Colonic mucosa (tissue), 4 donors: Measurements from ENCODE around the gene PLD6. TPM values are rescaled to one million over a fixed set of nuclear protein-coding genes. Genes with fewer than 3 reads are reported as not detected.

Source experiments
- DNase-seq: peaks from one replicate; pipeline ENCODE4 v3.0.0-alpha.2; 2020
- H3K27ac ChIP-seq: fragments of 200-600 bp; one replicate; pipeline ENCODE4 v1.8.0; 2021
- H3K27me3 ChIP-seq: fragments of 200-600 bp; one replicate; pipeline ENCODE4 v1.8.0; 2021
- H3K36me3 ChIP-seq: fragments of 200-600 bp; one replicate; pipeline ENCODE4 v1.8.0; 2021
- H3K4me1 ChIP-seq: fragments of 200-600 bp; one replicate; pipeline ENCODE4 v1.8.0; 2021; ENCODE audit warnings: mild to moderate bottlenecking
- H3K4me3 ChIP-seq: fragments of 200-600 bp; one replicate; pipeline ENCODE4 v1.8.0; 2021
- H3K9ac ChIP-seq, 2 donors: one replicate each; pipeline ENCODE4 v1.7.0; 2013; ENCODE audit warnings: control low read depth in 2 of 2, low read depth in 2 of 2, low read length in 2 of 2
- H3K9me3 ChIP-seq: fragments of 200-600 bp; one replicate; pipeline ENCODE4 v1.8.0; 2021
- intact Hi-C: fragments of 100-400 bp; cut with DNase I; formaldehyde crosslinking; loops from one replicate; pipeline ENCODE4 v1.14.1; 2022
- total RNA-seq, 2 donors: library from RNA; stranded (reverse); fragmentation: NEBNext Ultra II Directional in 1 of 2; extraction: Animal tissue kit (Norgen Biotek cat#: 25700) in 1 of 2; gene quantifications; one replicate each; pipeline ENCODE4 v1.2.1, GENCODE V29; 2021
- TF ChIP-seq, protein P1 (sequence below): fragments of 200-600 bp; IDR thresholded peaks from one replicate; pipeline ENCODE4 v1.8.0; 2022; ENCODE audit warnings: antibody characterized with exemption, mild to moderate bottlenecking
- donor health status: healthy.
- donor health status: DM: no; HTN: no; CAD: no.
- donor health status: DM: no; HTN: no; CAD: no.

Gene PLD6
- total RNA-seq, 2 donors from 2014 or later: 1.3 to 1.4 TPM

DNA sequence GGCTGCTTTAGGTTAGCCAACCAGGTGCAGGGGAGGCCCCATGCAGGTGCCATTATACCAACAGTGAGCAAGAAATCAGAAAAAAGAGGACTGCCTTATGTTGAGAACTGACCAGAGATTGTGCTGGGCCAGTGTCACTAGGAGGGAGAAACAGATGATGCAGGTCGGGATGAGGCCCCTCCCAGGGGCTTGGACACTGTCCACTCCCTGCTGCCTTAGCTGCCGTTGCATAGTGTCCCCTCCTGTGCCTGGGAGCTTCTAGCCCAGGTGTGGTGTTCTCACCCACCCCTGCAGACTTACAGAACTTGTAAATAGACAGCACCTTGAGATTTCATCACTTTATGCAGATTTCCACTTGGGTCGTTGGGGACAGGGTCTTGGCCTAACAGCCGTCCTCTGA lies 36.7 kb downstream of the PLD6 start:
- intact Hi-C loops: no loop called here
- DNase-seq: no peak

DNA sequence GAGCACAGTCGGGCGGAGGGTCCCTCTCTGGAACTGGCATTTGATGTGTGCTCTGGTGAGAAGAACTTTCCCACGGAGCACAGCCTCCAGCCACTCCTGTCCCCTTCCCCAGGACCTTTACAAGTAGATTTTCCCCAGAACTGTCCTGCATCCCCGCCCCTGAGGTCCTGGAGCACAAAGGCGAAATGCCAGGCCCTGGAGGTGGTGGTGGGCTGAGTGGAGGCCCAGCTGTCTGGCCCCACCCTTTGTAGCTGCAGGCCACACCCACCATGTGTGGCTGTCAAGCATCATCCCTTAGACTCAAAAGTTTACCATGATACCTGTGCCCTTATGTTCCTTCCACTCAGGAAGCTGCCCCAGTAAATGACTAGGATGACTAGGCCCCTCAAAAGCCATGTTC lies 37.7 kb downstream of the PLD6 start:
- no peak overlapping the region for H3K4me3 ChIP-seq
- H3K9ac ChIP-seq: no peak overlapping the region
- H3K27me3 ChIP-seq: no peaks in the 10 kb centered on the region
- TF ChIP-seq, protein P1, sequence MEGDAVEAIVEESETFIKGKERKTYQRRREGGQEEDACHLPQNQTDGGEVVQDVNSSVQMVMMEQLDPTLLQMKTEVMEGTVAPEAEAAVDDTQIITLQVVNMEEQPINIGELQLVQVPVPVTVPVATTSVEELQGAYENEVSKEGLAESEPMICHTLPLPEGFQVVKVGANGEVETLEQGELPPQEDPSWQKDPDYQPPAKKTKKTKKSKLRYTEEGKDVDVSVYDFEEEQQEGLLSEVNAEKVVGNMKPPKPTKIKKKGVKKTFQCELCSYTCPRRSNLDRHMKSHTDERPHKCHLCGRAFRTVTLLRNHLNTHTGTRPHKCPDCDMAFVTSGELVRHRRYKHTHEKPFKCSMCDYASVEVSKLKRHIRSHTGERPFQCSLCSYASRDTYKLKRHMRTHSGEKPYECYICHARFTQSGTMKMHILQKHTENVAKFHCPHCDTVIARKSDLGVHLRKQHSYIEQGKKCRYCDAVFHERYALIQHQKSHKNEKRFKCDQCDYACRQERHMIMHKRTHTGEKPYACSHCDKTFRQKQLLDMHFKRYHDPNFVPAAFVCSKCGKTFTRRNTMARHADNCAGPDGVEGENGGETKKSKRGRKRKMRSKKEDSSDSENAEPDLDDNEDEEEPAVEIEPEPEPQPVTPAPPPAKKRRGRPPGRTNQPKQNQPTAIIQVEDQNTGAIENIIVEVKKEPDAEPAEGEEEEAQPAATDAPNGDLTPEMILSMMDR: no peak
- H3K27ac ChIP-seq: no peak overlapping the region
- no peaks in the 10 kb centered on the region for H3K9me3 ChIP-seq
- no peak for DNase-seq
- peaks cover 21% of the 10 kb centered on the region for H3K36me3 ChIP-seq
- intact Hi-C loops: no loop called here
- no peaks in the 10 kb centered on the region for H3K4me1 ChIP-seq

More for the DNA sequence above, 36.7 kb downstream of the PLD6 start:
- no peaks in the 10 kb centered on the region for H3K9me3 ChIP-seq
- H3K27ac ChIP-seq: no peak overlapping the region
- TF ChIP-seq, protein P1: no peak
- H3K4me1 ChIP-seq: no peaks in the 10 kb centered on the region
- H3K9ac ChIP-seq: no peak overlapping the region
- no peaks in the 10 kb centered on the region for H3K27me3 ChIP-seq
- H3K36me3 ChIP-seq: peaks cover 24% of the 10 kb centered on the region
- no peak overlapping the region for H3K4me3 ChIP-seq

DNA sequence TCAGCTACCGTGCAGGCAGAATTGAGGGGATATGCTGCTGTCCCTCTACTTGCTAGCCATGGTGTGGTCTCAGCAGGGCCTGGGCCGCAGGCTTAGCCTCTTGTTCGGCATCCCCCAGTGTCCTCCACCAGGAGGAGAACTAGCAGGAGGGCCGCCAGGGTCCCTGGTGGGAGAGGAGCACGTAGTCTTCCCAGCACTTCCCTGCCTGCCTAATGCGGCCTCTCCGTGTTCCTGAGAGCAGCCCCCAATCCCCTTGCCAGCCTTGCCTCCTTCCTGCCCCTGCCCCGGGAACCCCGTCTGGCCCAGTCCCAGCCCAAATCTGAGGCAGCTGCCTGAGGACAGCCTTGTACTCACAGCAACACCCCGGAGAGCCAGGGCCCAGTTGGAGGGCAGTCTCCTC lies 38.1 kb downstream of the PLD6 start:
- DNase-seq: no peak
- intact Hi-C loops: no loop called here
- no peak overlapping the region for H3K9ac ChIP-seq
- TF ChIP-seq, protein P1: no peak
- no peaks in the 10 kb centered on the region for H3K9me3 ChIP-seq
- no peak overlapping the region for H3K27ac ChIP-seq
- no peaks in the 10 kb centered on the region for H3K27me3 ChIP-seq
- H3K4me3 ChIP-seq: no peak overlapping the region
- H3K36me3 ChIP-seq: peaks cover 25% of the 10 kb centered on the region
- H3K4me1 ChIP-seq: no peaks in the 10 kb centered on the region

DNA sequence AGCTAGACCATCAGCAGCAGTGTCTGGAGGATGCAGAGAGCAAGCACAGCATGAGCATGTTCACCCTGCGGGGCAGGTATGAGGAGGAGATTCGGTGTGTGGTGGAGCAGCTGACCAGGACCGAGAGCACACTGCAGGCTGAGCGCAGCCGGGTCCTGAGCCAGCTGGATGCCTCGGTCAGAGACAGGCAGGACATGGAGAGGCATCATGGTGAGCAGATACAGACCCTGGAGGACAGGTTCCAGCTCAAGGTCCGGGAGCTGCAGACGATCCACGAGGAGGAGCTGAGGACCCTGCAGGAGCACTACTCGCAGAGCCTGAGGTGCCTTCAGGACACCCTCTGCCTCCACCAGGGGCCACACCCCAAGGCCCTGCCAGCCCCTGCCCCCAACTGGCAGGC lies 38.8 kb downstream of the PLD6 start:
- Histone ChIP-seq H3K4me3 (no peak overlapping the region), H3K9me3 (no peaks in the 10 kb centered on the region), H3K27ac (no peak overlapping the region), H3K27me3 (no peaks in the 10 kb centered on the region), H3K36me3 (peaks cover 28% of the 10 kb centered on the region), H3K4me1 (no peaks in the 10 kb centered on the region), H3K9ac (no peak overlapping the region)
- intact Hi-C loops: no loop called here
- DNase-seq: no peak
- TF ChIP-seq, protein P1: no peak

DNA sequence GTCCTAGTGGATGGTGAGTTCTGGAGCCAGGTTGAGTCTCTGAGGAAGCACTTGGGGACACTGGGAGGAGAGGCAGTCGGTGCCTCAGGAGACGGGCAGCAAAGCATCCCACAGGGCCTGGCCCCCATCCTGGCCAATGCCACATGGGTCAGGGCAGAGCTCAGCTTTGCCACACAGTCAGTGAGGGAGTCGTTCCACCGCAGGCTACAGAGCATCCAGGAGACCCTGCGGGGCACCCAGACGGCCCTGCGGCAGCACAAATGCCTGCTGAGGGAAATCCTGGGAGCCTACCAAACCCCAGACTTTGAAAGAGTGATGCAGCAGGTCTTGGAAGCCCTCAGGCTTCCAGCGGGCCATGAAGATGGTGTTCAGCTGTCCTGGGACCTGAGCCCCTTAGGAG lies 39.7 kb downstream of the PLD6 start:
- Histone ChIP-seq H3K27me3 (no peaks in the 10 kb centered on the region), H3K27ac (no peak overlapping the region), H3K9ac (no peak overlapping the region), H3K4me3 (no peak overlapping the region), H3K4me1 (no peaks in the 10 kb centered on the region), H3K9me3 (no peaks in the 10 kb centered on the region), H3K36me3 (peaks cover 28% of the 10 kb centered on the region)
- intact Hi-C loops: no loop called here
- DNase-seq: no peak
- TF ChIP-seq, protein P1: no peak
